Stimulated activated naive CD8-positive, alpha-beta T cell treated with anti-CD3 and anti-CD28 coated beads, Interleukin-15, amount 100 ng/mL, for 72 hours (primary cell): ENCODE data around the gene SLC35A1.
A peak's percentile ranks its signal among the peaks of the same experiment; 100 is the strongest.
"Not testable (repeated sequence)": the region's sequence is repeated elsewhere in the genome, so short reads cannot be mapped to it uniquely, and the experiment has no call there.

ENCODE experiments used
- ATAC-seq: fragments of 150-1000 bp; cut with Tn5 transposase; 2 replicates; pipeline ENCODE4 v1.10.0; 2021; ENCODE audit warnings: mild to moderate bottlenecking, moderate library complexity
- DNase-seq, 2 donors: peaks; one replicate each; pipeline ENCODE4 v3.0.0; 2021 to 2022
- H3K27ac Mint-ChIP-seq, 2 donors: one replicate each; pipeline ENCODE4 v1.8.0; 2022; ENCODE audit warnings: mild to moderate bottlenecking in 2 of 2, mixed read lengths in 2 of 2, moderate library complexity in 2 of 2
- H3K27me3 Mint-ChIP-seq: one replicate; pipeline ENCODE4 v1.8.0; 2022; ENCODE audit warnings: mixed read lengths
- H3K4me1 Mint-ChIP-seq: one replicate; pipeline ENCODE4 v1.8.0; 2022; ENCODE audit warnings: mild to moderate bottlenecking, mixed read lengths
- H3K4me3 Mint-ChIP-seq, 2 donors: one replicate each; pipeline ENCODE4 v1.8.0; 2022; ENCODE audit warnings: mild to moderate bottlenecking in 2 of 2, mixed read lengths in 2 of 2, moderate library complexity in 1 of 2
- H3K9me3 Mint-ChIP-seq, 2 donors: one replicate each; pipeline ENCODE4 v1.8.0; 2022; ENCODE audit warnings: mixed read lengths in 2 of 2

Gene SLC35A1, protein sequence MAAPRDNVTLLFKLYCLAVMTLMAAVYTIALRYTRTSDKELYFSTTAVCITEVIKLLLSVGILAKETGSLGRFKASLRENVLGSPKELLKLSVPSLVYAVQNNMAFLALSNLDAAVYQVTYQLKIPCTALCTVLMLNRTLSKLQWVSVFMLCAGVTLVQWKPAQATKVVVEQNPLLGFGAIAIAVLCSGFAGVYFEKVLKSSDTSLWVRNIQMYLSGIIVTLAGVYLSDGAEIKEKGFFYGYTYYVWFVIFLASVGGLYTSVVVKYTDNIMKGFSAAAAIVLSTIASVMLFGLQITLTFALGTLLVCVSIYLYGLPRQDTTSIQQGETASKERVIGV

GRCh38 chr6:87472525-87473418, at the start of gene SLC35A1:
Gene SLC35A1 (plus strand): TSS chr6:87472974. CDS start chr6:87473004, 30 bp downstream.
- DNase-seq (peak; percentile 88), ATAC-seq (peak; percentile 95)
- Mint-ChIP-seq H3K4me1 (peaks cover 14% of the 10 kb centered on the region), H3K27ac (peak within 1 kb of the TSS; percentile 98 to 99), H3K27me3 (peaks cover 9% of the 10 kb centered on the region), H3K4me3 (peak within 1 kb of the TSS; percentile 96 to 98), H3K9me3 (no peaks in the 10 kb centered on the region)

DNA sequence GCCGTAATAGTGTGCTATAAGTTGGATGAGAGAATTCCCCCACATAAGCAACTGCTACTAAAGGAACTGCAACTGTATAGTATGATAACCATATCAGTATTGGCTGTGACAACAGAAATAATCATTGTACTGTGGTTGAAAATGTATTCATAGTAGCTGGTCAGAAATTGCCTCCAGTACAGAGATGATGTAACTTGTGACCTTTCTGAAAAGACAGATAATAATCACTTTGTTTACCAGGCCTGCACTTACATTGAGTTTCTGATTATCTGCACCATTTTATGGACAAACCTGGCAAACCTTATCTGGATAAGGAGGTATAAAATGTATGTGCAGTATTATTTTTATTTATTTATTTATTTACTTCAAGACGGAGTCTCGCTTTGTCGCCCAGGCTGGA, 46.0 kb upstream of the SLC35A1 start:
- no peak for ATAC-seq
- Mint-ChIP-seq H3K27me3 (peaks cover 11% of the 10 kb centered on the region), H3K4me3 (no peak overlapping the region), H3K27ac (no peak overlapping the region), H3K9me3 (no peaks in the 10 kb centered on the region), H3K4me1 (no peaks in the 10 kb centered on the region)
- DNase-seq = no peak

DNA sequence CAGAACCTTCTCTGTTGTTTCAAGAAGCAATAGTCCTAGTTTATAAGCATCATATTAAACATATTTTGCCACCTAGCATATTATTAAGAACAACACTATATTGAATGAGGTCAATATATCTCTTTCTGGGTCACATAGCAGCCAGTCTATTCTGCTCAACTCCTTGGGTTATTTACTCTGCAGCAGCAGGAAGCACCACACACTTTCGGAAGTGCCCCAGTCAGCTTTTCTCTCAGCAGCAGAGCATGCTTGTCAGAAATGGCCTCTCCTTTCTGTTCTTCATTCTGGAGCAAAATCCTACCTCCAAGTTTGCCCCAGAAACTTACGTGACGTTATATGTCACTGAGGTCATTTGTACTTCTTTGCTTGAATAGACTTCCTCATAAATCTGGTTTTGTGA, 42.3 kb upstream of the SLC35A1 start:
- DNase-seq = no peak
- Mint-ChIP-seq H3K27me3 (peaks cover 23% of the 10 kb centered on the region), H3K27ac (no peak overlapping the region), H3K4me3 (no peak overlapping the region), H3K9me3 (no peaks in the 10 kb centered on the region), H3K4me1 (no peaks in the 10 kb centered on the region)
- ATAC-seq = no peak

- no peak overlapping the region for H3K4me3 Mint-ChIP-seq
- no peak overlapping the region for H3K27ac Mint-ChIP-seq
- ATAC-seq = no peak
- DNase-seq = no peak
- peaks cover 23% of the 10 kb centered on the region for H3K27me3 Mint-ChIP-seq
- peaks cover 0 to 1% of the 10 kb centered on the region in 2 donors for H3K9me3 Mint-ChIP-seq
- H3K4me1 Mint-ChIP-seq = no peaks in the 10 kb centered on the region
Measured at GRCh38 chr6:87431263-87431662, 41.5 kb upstream of the SLC35A1 start.

DNA sequence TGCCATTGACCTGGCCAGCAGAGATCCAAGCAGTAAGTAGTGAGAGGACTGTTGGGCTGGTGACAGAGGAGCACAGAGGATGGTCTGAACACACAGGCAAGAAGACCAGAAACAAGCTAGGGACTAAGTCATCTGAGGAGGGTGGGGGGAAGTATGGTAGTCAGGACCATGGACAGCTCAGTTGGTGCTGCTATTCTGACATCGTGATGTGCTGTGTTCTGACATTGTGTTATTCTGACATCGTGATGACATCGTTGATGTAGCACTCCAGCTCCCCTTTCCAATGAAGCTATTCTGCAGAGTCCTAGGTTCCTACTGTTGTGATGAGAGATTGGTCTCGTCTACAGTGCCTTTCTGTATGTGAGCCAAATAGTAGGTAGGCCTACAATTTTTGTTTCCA, 36.3 kb upstream of the SLC35A1 start:
- H3K9me3 Mint-ChIP-seq = peaks cover 0 to 7% of the 10 kb centered on the region in 2 donors
- no peak overlapping the region for H3K27ac Mint-ChIP-seq
- DNase-seq = peak in 1 of 2 donors; percentile 17
- no peaks in the 10 kb centered on the region for H3K4me1 Mint-ChIP-seq
- H3K27me3 Mint-ChIP-seq = peaks cover 13% of the 10 kb centered on the region
- no peak overlapping the region for H3K4me3 Mint-ChIP-seq
- peak; percentile 42 for ATAC-seq

DNA sequence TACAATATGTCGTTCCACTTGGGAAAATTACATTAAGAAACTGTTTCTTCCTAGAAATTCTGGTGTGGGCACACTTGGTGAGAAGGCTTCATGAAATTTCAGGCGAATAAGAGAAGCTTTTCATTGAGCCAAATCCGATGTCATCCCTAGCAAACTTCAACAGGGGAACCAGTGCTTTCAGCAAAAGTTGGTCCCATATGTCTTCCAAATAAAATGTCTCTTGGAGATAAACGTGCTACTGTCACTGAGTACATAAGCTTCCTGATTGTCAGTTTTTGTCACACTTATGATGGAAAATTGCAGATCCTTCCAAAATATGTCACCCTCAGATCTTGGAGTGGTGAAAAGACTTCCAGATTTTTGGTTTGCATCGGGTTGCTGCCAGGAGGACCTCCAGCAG, 31.1 kb upstream of the SLC35A1 start:
- no peak overlapping the region for H3K27ac Mint-ChIP-seq
- no peaks in the 10 kb centered on the region for H3K27me3 Mint-ChIP-seq
- peaks cover 0 to 9% of the 10 kb centered on the region in 2 donors for H3K9me3 Mint-ChIP-seq
- DNase-seq (no peak), ATAC-seq (no peak)
- H3K4me1 Mint-ChIP-seq = no peaks in the 10 kb centered on the region
- H3K4me3 Mint-ChIP-seq = no peak overlapping the region

DNA sequence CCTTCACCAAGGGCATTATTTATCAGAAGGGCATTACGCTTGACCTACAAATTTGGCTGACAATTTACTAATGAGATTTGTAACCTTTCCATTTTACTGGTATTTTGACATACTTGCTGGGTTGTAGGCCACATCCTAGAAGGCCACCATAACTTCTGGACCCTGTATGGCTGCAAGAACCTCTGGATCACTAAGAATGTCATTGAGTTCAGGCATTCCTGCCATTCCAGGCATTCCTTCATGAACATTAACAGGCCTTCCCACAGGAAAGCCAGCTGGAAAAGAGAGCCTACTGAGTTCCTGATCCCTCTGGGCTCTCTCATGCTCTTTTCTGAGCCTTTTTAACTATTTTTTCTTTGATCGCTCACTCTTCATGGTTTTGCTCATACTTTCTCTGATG, 28.4 kb upstream of the SLC35A1 start:
- H3K4me3 Mint-ChIP-seq = no peak overlapping the region
- peaks cover under 1 to 13% of the 10 kb centered on the region in 2 donors for H3K9me3 Mint-ChIP-seq
- H3K27me3 Mint-ChIP-seq = peaks cover under 1% of the 10 kb centered on the region
- ATAC-seq = no peak
- no peaks in the 10 kb centered on the region for H3K4me1 Mint-ChIP-seq
- no peak overlapping the region for H3K27ac Mint-ChIP-seq
- no peak for DNase-seq

- peaks cover 25% of the 10 kb centered on the region for H3K27me3 Mint-ChIP-seq
- no peak overlapping the region for H3K27ac Mint-ChIP-seq
- ATAC-seq = no peak
- DNase-seq = no peak
- H3K9me3 Mint-ChIP-seq = no peaks in the 10 kb centered on the region
- H3K4me3 Mint-ChIP-seq = no peak overlapping the region
- H3K4me1 Mint-ChIP-seq = no peaks in the 10 kb centered on the region
Measured at GRCh38 chr6:87465051-87465450, 7.7 kb upstream of the SLC35A1 start.

DNA sequence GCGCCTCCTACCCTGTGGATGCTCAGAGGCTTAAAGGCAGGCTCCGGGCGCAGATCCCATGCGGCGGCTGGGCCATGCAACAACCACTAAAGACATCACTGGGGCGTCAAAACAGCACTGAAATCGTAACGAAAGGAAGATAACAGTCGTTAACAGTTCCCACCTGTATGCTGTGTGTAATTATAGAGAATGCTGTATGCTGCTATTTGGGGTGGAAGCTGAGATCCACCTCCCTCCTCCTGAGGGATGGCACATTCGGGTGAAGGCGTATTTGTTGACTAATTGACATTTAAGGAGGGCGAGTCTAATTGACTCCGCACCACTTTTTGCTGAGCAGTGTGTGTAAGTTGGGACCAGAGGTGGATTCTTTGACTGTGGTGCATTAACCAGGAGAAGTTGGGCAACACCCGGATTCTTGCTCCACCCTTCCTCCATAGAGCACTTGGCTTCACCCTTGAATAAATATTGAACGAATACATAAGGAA, 687 bp downstream of the SLC35A1 start:
- peak in 1 of 2 donors; percentile 11 for DNase-seq

DNA sequence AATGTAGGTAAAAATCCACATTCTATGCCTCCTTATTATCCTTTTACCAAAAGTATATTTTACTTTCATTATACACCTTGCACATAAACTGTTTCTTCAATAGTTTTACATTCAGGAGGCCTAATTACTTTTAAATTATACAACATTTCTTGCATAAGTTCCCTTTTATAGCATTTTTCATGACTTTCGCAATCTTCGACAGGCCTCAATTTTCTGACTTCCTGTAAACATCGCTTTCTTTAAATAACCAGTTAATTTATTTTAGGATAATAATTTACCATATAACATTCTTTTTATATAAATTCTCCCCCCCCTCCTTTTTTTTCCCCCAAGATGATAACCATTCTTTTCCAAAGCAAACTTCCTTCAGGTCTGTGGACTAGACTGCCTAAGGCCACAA, 9.2 kb downstream of the SLC35A1 start:
- Mint-ChIP-seq H3K4me3 (no peak overlapping the region), H3K9me3 (peaks cover 0 to 5% of the 10 kb centered on the region in 2 donors), H3K27me3 (no peaks in the 10 kb centered on the region), H3K27ac (no peak overlapping the region), H3K4me1 (peaks cover 13% of the 10 kb centered on the region)
- DNase-seq (no peak), ATAC-seq (no peak)

More for the DNA sequence above, 687 bp downstream of the SLC35A1 start:
- peak overlapping the region; percentile 96 to 98 for H3K4me3 Mint-ChIP-seq
- peak; percentile 85 for ATAC-seq
- peak overlapping the region; percentile 98 to 99 for H3K27ac Mint-ChIP-seq
- peaks cover 14% of the 10 kb centered on the region for H3K4me1 Mint-ChIP-seq
- H3K9me3 Mint-ChIP-seq = no peaks in the 10 kb centered on the region
- peaks cover 2% of the 10 kb centered on the region for H3K27me3 Mint-ChIP-seq

DNA sequence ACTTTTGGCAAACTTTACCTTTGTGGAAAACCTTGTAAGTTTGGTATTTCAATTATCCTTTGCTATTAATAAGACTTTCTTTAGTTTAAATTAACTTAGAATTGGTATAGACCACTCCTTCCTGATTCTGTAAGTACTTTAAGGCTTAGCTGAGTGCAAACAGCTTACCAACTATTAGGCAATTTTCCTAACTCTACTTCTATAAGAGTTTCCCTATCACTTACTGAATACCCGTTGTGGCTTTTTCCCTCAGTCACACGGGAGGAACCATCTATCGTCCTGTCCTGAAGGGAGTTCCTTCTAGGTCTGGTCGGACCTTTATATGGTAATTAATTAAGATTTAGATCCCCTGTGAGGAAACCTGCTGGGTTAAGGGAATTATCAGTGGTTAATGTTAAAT, 9.6 kb downstream of the SLC35A1 start:
- Mint-ChIP-seq H3K4me1 (peaks cover 13% of the 10 kb centered on the region), H3K27ac (peak overlapping the region in 1 of 2 donors; percentile 7), H3K9me3 (peaks cover 0 to 5% of the 10 kb centered on the region in 2 donors), H3K27me3 (no peaks in the 10 kb centered on the region), H3K4me3 (no peak overlapping the region)
- DNase-seq = no peak
- no peak for ATAC-seq

GRCh38 chr6:87483929-87484328, 11.2 kb downstream of the SLC35A1 start:
- ATAC-seq = peak; percentile 58

DNA sequence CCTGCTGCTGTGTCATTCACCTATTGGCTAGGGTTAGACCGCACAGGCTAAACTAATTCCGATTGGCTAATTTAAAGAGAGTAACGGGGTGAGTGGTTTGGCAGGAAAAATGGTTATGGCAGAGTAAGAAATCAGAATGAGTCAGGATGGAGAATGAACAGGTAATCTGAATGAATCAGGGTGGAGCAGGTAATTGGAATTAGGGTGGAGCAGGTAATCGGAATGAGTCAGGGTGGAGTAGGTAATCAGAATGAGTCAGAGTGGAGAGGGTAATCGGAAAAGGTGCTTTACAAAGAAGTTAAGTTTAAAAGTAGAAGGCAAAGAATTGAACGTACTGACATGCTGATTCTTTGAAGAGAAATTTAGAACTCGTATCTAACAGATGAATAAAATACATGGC, 11.7 kb downstream of the SLC35A1 start:
- no peak overlapping the region for H3K4me3 Mint-ChIP-seq
- DNase-seq (no peak), ATAC-seq (no peak)
- no peaks in the 10 kb centered on the region for H3K27me3 Mint-ChIP-seq
- no peak overlapping the region for H3K27ac Mint-ChIP-seq
- peaks cover 0 to 5% of the 10 kb centered on the region in 2 donors for H3K9me3 Mint-ChIP-seq
- peaks cover 13% of the 10 kb centered on the region for H3K4me1 Mint-ChIP-seq

More at GRCh38 chr6:87483929-87484328, 11.2 kb downstream of the SLC35A1 start:
- no peaks in the 10 kb centered on the region for H3K27me3 Mint-ChIP-seq
- H3K27ac Mint-ChIP-seq = no peak overlapping the region
- H3K4me3 Mint-ChIP-seq = no peak overlapping the region
- H3K9me3 Mint-ChIP-seq = peaks cover 0 to 5% of the 10 kb centered on the region in 2 donors
- H3K4me1 Mint-ChIP-seq = peaks cover 13% of the 10 kb centered on the region
- peak in 1 of 2 donors; percentile 10 for DNase-seq

GRCh38 chr6:87487555-87487954, 14.8 kb downstream of the SLC35A1 start:
- no peak overlapping the region for H3K27ac Mint-ChIP-seq
- peaks cover 0 to 5% of the 10 kb centered on the region in 2 donors for H3K9me3 Mint-ChIP-seq
- DNase-seq = no peak
- no peak overlapping the region for H3K4me3 Mint-ChIP-seq
- H3K4me1 Mint-ChIP-seq = peaks cover 13% of the 10 kb centered on the region
- no peaks in the 10 kb centered on the region for H3K27me3 Mint-ChIP-seq
- no peak for ATAC-seq

GRCh38 chr6:87489326-87489725, 16.6 kb downstream of the SLC35A1 start:
- not testable (repeated sequence) for H3K27me3 Mint-ChIP-seq, H3K9me3 Mint-ChIP-seq, DNase-seq, H3K4me1 Mint-ChIP-seq, ATAC-seq, H3K4me3 Mint-ChIP-seq, H3K27ac Mint-ChIP-seq
